ENCODE data around the gene COL6A3. TPM values are rescaled to one million over a fixed set of nuclear protein-coding genes. Genes with fewer than 3 reads are reported as not detected.

Gene COL6A3
- total RNA-seq, 1 donor from 2014 or later: 119 TPM

DNA sequence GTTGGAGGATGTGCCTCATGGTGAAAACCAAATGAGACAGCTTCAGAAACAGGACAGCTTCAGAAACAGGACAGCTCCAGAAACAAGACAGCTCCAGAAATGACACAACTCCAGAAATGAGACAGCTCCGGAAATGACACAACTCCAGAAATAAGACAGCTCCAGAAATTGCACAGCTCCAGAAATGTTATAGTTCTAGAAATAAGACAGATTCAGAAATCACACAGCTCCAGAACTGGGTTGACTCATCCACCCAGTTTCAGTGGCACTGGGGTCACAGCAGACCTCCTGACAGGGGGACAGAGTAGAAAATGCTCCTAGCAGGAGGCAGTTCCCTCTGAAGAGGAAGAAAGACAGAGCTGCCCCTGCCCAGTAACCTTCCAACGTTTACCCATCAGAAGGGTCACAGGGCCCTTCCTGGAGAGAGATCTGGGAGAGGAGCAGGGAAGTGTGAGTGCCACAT lies 26.9 kb upstream of the COL6A3 start:
- Histone ChIP-seq H3K9me3 (no peaks in the 10 kb centered on the region), H3K36me3 (no peaks in the 10 kb centered on the region), H3K4me1 (no peaks in the 10 kb centered on the region), H3K27ac (peak overlapping the region; percentile 25), H3K27me3 (no peaks in the 10 kb centered on the region), H3K4me3 (no peak overlapping the region)
- intact Hi-C loops (cut with DNase I): no loop called here
- ATAC-seq: no peak
- no peak for DNase-seq
- TF ChIP-seq, protein P1, sequence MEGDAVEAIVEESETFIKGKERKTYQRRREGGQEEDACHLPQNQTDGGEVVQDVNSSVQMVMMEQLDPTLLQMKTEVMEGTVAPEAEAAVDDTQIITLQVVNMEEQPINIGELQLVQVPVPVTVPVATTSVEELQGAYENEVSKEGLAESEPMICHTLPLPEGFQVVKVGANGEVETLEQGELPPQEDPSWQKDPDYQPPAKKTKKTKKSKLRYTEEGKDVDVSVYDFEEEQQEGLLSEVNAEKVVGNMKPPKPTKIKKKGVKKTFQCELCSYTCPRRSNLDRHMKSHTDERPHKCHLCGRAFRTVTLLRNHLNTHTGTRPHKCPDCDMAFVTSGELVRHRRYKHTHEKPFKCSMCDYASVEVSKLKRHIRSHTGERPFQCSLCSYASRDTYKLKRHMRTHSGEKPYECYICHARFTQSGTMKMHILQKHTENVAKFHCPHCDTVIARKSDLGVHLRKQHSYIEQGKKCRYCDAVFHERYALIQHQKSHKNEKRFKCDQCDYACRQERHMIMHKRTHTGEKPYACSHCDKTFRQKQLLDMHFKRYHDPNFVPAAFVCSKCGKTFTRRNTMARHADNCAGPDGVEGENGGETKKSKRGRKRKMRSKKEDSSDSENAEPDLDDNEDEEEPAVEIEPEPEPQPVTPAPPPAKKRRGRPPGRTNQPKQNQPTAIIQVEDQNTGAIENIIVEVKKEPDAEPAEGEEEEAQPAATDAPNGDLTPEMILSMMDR (IDR thresholded peaks at IDR 0.05): no peak

DNA sequence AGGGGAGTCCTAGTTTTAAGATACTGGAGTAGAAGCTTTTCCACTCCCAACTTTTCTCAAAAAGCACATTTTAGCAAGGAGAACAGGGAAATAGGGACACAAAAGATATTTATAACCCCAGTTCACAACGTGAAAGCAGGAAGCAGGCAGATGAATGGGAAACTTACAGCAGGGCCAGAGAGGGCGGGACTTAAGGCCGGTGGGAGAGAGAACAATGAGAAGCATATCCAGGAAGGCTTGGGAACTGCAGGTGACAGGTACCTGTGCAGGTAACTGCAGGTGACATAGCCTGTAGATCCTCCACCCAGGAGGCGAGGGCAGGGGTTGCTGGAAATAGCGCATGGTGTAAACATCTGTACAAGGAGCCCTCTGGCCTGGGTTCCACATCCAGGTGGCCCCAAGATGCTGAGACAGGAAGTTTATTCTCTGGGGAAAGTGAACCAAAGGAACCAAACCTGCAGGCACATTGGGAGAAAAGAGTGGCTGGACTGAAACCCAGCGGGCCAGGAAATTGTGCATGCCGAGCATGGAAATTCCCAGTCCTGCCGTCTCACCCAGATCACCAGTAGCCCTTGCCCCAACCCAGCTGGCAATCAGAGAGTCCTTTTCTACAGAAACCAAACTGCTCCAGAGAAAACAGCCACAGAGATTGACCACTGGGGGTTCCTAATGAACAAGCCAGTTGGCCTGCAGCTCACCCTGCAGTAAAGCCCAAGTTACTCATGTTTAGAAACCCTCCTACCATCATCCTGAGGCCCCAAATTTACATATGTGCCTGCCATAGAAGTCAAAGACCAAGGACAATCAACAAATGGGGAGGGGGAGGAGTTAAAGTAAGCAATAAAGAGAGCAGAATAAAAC lies 24.3 kb upstream of the COL6A3 start:
- Histone ChIP-seq H3K4me3 (no peak overlapping the region), H3K36me3 (no peaks in the 10 kb centered on the region), H3K4me1 (no peaks in the 10 kb centered on the region), H3K27me3 (peaks cover 6% of the 10 kb centered on the region), H3K27ac (no peak overlapping the region), H3K9me3 (no peaks in the 10 kb centered on the region)
- TF ChIP-seq, protein P1 (IDR thresholded peaks at IDR 0.05): no peak
- intact Hi-C loops (cut with DNase I): no loop called here
- ATAC-seq (peak; percentile 29), DNase-seq (no peak)

DNA sequence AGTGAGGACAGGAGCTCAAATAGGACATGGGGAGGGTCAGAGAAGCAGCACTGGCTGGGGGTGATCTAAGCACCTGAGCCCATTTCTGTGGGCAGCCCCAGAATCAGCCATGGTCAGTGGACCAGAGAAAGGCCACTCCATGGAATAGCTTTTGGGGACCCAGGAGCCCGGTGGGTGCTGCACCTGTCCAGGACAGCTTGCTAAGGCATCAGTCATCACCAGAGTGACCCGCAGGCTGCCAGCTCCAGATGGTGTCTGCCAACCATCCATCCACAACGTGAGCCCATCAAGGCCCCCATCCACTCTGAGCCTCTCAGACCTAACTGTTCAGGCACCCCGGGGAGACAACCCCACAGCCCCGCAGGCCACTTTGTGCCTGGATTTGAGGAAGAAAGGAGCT lies 23.6 kb upstream of the COL6A3 start:
- TF ChIP-seq, protein P1 (IDR thresholded peaks at IDR 0.05): no peak
- H3K4me3 ChIP-seq: no peak overlapping the region
- no peaks in the 10 kb centered on the region for H3K4me1 ChIP-seq
- no peak overlapping the region for H3K27ac ChIP-seq
- no peaks in the 10 kb centered on the region for H3K9me3 ChIP-seq
- intact Hi-C loops (cut with DNase I): no loop called here
- peaks cover 6% of the 10 kb centered on the region for H3K27me3 ChIP-seq
- ATAC-seq: no peak
- no peak for DNase-seq
- H3K36me3 ChIP-seq: no peaks in the 10 kb centered on the region

DNA sequence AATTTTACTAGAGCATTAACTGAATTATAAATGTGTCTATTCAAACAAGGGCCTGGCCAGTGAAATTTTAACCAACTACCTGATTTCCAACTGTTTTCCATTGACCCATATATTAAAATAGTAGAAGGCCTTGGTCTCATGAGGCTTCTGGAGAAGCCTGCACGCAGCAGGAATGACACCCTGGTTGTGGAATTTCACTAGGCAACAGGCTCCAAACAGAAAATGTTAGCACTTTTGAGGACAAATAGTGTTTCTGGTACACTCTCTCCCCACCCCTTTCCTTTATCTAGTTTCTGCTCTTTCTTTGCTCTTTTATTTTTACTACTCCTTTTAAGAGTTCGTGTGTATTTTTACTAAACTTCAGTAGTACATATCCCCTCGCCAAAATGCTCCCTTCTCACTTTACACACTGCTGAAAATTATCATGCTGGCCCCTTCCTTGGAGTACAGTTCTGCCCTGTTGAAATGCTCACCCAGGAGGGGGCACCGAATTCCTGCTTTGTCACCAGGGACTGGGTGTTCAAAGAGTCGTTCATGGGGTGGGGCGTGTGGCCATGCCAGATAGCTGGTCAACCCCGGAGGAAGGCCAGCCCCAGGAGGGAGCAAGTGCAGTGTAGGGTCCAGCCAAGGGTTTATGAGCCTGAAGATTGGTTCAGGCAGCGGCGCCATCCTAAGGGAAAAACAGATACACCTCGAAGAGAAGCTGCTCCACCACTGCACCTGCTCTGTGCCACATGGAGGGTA lies 22.1 kb upstream of the COL6A3 start:
- DNase-seq (no peak), ATAC-seq (no peak)
- H3K27ac ChIP-seq: no peak overlapping the region
- intact Hi-C loops (cut with DNase I): no loop called here
- H3K4me1 ChIP-seq: no peaks in the 10 kb centered on the region
- H3K36me3 ChIP-seq: no peaks in the 10 kb centered on the region
- H3K4me3 ChIP-seq: no peak overlapping the region
- TF ChIP-seq, protein P1 (IDR thresholded peaks at IDR 0.05): no peak
- H3K27me3 ChIP-seq: peaks cover 6% of the 10 kb centered on the region
- H3K9me3 ChIP-seq: no peaks in the 10 kb centered on the region

GRCh38 chr2:237434866-237435311 lies 20.9 kb upstream of the COL6A3 start:
- H3K4me1 ChIP-seq: no peaks in the 10 kb centered on the region
- H3K27ac ChIP-seq: no peak overlapping the region
- DNase-seq: no peak
- H3K36me3 ChIP-seq: no peaks in the 10 kb centered on the region
- no peak overlapping the region for H3K4me3 ChIP-seq
- H3K27me3 ChIP-seq: peaks cover 6% of the 10 kb centered on the region
- peak; percentile 71 for ATAC-seq
- no peaks in the 10 kb centered on the region for H3K9me3 ChIP-seq
- TF ChIP-seq, protein P1 (IDR thresholded peaks at IDR 0.05): no peak
- intact Hi-C loops (cut with DNase I): no loop called here

All from upper lobe of right lung (tissue), 1 donor.